HG03103 (cell line): Measurements from ENCODE around the gene PIH1D1.

Experiments
- ATAC-seq: cut with Tn5 transposase; IDR thresholded peaks from one replicate; pipeline ENCODE4 v1.9.1; 2021; ENCODE audit warnings: low read depth; ENCODE audit not compliant: unreplicated experiment

Gene PIH1D1

GRCh38 chr19:49451430-49452181, at the start of gene PIH1D1:
Gene PIH1D1, minus strand, starts transcription at chr19:49451814. Its CDS starts 240 bp downstream, at chr19:49451574.
- peak; percentile 44 for ATAC-seq

GRCh38 chr19:49499030-49499670, 47.5 kb upstream of the PIH1D1 start:
- no peak for ATAC-seq

GRCh38 chr19:49498475-49498874, 46.9 kb upstream of the PIH1D1 start:
- ATAC-seq: no peak

DNA sequence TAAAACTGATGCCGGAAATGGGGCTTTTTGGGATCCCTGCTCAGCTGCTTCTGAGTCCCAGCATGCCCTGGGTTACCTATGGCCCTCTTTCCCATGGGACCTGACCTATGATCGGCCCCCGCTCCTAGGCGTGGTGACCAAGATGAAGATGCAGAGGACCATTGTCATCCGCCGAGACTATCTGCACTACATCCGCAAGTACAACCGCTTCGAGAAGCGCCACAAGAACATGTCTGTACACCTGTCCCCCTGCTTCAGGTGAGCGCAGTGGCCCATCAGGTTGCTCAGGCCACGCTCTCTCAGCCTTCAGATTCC, 46.1 kb upstream of the PIH1D1 start:
- no peak for ATAC-seq

- no peak for ATAC-seq
Measured at GRCh38 chr19:49497047-49497788, 45.6 kb upstream of the PIH1D1 start.

- ATAC-seq: no peak
Measured at GRCh38 chr19:49496574-49497008, 45.0 kb upstream of the PIH1D1 start.

DNA sequence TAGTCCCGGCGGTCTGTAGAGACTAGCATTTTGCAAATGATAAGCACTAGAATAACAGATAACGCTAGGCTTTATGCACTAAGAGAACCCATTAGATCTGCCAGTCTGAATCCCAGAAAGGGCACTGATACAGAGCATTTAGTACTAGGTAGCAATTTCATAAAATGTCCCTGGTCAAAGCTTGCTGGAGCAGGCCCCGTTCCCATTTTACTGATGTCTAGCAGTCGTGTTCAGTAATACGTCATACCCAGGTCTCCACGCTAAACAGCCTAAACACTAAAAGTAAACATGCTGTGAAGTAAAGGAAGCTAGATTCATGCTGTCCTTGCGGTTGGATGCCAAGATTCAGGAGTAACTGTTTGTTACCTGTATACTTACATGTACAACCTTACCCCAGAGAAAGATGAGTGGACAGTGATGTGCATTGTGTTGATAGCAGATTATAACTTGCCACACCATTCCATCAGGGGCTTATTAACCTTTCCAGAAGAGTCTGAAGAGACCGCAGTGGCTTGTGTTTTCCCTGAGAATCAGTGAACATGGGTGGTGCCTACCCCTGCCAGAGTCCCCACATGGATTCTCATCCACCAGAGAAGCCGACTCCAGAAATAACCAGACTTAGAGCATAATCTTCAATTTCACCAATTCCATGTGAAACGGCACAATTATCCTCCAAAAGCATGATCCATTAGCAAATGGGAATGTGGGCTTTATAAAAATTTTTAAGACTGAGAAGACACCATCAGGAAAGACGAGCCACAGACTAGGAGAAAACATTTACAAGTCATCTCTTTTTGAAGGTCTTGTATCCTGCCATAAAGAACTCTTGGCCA, 41.2 kb upstream of the PIH1D1 start:
- ATAC-seq: no peak

DNA sequence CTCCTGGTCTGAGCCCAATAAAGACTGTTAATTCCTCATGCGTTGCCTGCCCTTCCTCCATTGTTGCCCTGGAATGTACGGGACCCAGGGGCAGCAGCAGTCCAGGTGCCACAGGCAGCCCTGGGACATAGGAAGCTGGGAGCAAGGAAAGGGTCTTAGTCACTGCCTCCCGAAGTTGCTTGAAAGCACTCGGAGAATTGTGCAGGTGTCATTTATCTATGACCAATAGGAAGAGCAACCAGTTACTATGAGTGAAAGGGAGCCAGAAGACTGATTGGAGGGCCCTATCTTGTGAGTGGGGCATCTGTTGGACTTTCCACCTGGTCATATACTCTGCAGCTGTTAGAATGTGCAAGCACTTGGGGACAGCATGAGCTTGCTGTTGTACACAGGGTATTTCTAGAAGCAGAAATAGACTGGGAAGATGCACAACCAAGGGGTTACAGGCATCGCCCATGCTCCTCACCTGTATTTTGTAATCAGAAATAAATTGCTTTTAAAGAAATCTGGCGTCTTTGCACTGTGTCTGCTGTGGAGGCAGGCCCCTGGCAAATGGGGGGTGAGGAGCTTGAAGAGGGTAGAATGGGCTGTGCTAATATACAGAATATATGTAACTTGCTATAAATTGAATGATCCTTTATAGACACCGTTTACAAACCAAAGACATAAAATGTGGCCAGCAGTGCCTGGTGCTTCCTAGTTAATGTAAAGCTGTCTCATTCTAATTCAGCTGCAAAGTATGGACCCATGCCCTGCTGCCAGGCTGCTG, 40.4 kb upstream of the PIH1D1 start:
- ATAC-seq: no peak

DNA sequence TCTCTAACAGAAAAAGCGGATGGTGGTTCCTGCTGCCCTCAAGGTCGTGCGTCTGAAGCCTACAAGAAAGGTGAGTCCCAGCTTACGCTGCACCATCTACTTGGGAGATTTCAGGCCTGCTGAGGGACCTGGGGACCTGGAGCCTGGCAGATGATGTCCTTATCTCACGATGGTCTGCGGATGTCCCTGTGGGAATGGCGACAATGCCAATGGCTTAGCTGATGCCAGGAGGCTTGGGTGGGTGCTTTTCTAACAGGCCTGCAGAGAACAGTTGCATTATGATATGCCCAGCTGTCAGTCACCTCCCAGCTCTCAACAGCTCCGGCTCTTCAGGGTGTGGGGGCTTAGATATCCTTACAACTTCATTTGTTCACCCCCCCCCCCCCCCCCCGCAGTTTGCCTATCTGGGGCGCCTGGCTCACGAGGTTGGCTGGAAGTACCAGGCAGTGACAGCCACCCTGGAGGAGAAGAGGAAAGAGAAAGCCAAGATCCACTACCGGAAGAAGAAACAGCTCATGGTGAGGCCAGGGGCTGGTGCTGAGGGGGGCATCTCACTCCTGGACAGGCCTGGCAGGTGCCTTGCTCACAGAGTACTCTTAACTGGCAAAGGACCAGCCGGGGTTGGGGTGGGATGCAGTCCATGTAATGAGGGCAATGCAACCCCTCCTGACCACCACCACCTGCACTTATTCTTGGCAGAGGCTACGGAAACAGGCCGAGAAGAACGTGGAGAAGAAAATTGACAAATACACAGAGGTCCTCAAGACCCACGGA, 39.6 kb upstream of the PIH1D1 start:
- no peak for ATAC-seq

- ATAC-seq: no peak
Measured at GRCh38 chr19:49490287-49491029, 38.8 kb upstream of the PIH1D1 start.

DNA sequence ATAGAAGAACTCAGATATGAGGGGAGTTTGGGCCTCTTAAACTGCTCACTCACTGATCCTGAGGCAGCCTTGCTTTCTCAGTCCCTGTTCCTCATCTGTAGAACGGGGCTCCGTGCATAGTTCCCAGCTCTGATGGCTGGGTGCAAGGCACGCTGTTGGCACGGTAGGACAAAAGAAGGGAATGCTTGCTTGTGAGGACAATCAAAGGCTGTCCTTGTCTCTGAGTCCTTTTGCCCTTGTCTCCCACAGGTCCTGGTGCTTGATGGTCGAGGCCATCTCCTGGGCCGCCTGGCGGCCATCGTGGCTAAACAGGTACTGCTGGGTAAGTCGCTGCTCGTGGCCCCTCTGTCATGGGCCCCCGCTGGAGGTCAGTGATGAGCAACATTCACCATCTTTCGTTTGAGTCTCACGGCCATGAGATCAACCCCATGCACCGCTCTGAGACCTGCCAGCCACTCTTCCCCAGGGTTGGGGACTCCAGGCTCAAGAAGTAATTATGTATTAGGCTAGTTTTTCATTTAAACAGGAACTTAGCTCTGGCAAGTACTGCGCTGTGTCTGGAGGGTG, 38.1 kb upstream of the PIH1D1 start:
- ATAC-seq: no peak

- ATAC-seq: no peak
Measured at GRCh38 chr19:49488863-49489537, 37.4 kb upstream of the PIH1D1 start.

DNA sequence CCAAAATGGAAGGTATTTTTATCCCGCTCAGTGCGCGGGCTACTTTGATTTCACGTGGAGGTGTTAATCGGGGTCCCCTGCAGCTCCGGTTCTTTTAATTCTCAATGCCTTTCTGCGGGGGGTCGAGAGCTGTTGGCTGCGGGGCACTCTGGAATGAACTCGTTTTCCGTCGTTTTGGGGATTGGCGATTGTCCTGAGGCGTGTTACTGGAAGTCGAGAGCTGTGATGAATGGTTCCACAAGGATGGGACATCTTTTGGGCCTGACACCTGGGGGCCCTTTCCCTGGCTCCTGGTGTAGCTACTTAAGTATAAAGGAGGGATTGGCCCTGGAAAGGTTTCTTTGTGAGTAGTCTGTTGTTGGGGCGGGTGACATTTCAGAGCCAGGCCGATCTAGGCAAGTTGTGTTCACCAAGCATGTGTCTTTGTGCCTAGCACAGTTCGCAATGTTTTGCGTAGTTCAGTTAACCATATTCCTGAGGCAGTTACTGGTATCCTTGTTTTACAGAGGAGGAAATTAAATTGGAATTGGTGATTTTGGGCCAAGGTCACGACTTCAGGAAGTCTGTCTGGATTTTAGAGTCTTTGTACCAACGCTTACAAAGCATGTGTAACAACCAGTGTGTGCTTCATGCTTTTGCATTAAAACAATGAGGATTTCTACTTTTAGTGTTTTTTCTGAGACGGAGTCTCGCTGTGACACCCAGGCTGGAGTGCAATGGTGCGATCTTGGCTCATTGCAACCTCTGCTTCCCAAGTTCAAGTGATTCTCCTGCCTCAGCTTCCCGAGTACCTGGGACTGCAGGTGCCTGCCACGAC, 36.6 kb upstream of the PIH1D1 start:
- no peak for ATAC-seq

DNA sequence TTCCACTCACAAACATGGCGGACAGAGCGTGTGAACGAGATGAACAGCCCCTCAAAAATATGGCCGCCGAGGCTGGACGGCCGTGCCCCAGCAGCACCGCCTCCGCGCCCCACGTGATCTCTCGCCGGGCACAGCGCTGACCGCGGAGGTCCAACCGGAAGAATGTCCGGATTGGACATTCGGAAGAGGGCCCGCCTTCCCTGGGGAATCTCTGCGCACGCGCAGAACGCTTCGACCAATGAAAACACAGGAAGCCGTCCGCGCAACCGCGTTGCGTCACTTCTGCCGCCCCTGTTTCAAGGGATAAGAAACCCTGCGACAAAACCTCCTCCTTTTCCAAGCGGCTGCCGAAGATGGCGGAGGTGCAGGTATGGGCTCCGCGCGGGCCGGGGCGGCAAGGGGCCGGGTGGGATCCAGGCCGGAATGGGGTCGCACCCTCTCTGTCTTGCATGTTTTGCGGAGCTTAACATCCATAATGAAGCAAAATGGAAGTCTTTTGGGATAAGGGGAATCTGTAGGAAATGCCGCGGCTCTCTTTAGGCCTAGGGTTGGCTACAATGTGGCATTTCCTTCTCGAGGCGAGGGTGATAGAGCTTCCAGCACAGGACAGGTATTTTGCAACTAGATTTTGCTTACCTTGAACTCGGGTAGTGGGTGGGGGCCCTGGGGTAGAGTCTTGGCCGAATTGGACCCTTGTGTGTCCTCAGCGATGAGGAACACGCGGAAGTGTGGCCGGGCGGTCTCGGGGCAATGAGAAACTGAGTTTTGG, 35.8 kb upstream of the PIH1D1 start, which contains the start of gene RPL13A:
TSS of gene RPL13A (plus strand) at position 332 of the 769 bp plus-strand sequence. CDS start at position 354, 22 bp downstream.
- peak; percentile 86 for ATAC-seq

GRCh38 chr19:49486710-49487276, 35.2 kb upstream of the PIH1D1 start:
- ATAC-seq: no peak

DNA sequence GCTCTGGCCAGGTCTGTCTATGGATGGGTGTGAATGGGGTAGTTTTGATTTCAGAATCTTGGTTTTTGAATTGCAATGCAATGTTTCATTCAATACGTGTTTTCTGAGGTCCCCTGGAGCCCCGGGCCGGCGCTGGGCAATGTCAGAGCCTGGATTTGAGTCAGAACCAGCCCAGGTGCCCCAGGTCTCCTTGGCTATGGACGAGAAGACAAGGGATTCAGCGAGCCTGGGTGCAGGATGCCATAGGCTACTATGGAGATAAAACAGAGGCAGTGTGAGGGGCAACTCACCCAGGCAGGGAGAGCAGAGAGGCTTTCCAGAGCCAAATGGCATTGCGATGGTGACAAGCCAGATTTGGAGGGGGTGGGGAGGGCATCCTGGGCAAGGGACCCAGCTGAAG, 34.6 kb upstream of the PIH1D1 start:
- ATAC-seq: no peak
